ENCODE measurements around the gene PRKG2.

Gene PRKG2

GRCh38 chr4:81085979-81086378, 129.0 kb downstream of the PRKG2 start:
- DNase-seq, result no peak

- DNase-seq, result no peak
Observed at GRCh38 chr4:81085291-81085690, 129.7 kb downstream of the PRKG2 start.

- DNase-seq, result no peak
Observed at GRCh38 chr4:81084634-81085033, 130.4 kb downstream of the PRKG2 start.

GRCh38 chr4:81084029-81084428, 131.0 kb downstream of the PRKG2 start:
- no peak for DNase-seq

- DNase-seq, result no peak
Observed at GRCh38 chr4:81081156-81081555, 133.9 kb downstream of the PRKG2 start.

- DNase-seq, result no peak
Observed at GRCh38 chr4:81071013-81071412, 144.0 kb downstream of the PRKG2 start.

GRCh38 chr4:81069706-81070331, 145.2 kb downstream of the PRKG2 start:
- DNase-seq, result peak; percentile 42

GRCh38 chr4:81065446-81065845, 149.6 kb downstream of the PRKG2 start:
- DNase-seq, result no peak

- no peak for DNase-seq
Observed at GRCh38 chr4:81062001-81062400, 153.0 kb downstream of the PRKG2 start.

- DNase-seq, result no peak
Observed at GRCh38 chr4:81061344-81061730, 153.7 kb downstream of the PRKG2 start.

- DNase-seq, result no peak
Observed at GRCh38 chr4:81060587-81061343, 154.3 kb downstream of the PRKG2 start.

GRCh38 chr4:81058621-81059020, 156.4 kb downstream of the PRKG2 start:
- no peak for DNase-seq

- peak; percentile 51 for DNase-seq
Observed at GRCh38 chr4:81052119-81053068, 162.6 kb downstream of the PRKG2 start.

GRCh38 chr4:81049907-81050306, 165.1 kb downstream of the PRKG2 start:
- DNase-seq, result no peak

- DNase-seq, result no peak
Observed at GRCh38 chr4:81049330-81049729, 165.7 kb downstream of the PRKG2 start.

GRCh38 chr4:81042578-81043365, 172.2 kb downstream of the PRKG2 start:
- no peak for DNase-seq

GRCh38 chr4:81040012-81040659, 174.9 kb downstream of the PRKG2 start:
- DNase-seq, result no peak

GRCh38 chr4:81039351-81039972, 175.6 kb downstream of the PRKG2 start:
- no peak for DNase-seq

- no peak for DNase-seq
Observed at GRCh38 chr4:81038636-81039350, 176.2 kb downstream of the PRKG2 start.
